GM10266 (cell line): Measurements from ENCODE around the gene DRGX.

Experiments used
- DNase-seq: peaks from one replicate; pipeline ENCODE4 v3.0.0; 2012; ENCODE audit errors: extremely low spot score
- TF ChIP-seq, protein P1 (sequence below): IDR thresholded peaks from 2 replicates; pipeline ENCODE4 v1.5.1; 2012; ENCODE audit warnings: mild to moderate bottlenecking, low read depth; ENCODE audit not compliant: control insufficient read depth, insufficient read depth; ENCODE audit errors: missing control alignments

Gene DRGX

DNA sequence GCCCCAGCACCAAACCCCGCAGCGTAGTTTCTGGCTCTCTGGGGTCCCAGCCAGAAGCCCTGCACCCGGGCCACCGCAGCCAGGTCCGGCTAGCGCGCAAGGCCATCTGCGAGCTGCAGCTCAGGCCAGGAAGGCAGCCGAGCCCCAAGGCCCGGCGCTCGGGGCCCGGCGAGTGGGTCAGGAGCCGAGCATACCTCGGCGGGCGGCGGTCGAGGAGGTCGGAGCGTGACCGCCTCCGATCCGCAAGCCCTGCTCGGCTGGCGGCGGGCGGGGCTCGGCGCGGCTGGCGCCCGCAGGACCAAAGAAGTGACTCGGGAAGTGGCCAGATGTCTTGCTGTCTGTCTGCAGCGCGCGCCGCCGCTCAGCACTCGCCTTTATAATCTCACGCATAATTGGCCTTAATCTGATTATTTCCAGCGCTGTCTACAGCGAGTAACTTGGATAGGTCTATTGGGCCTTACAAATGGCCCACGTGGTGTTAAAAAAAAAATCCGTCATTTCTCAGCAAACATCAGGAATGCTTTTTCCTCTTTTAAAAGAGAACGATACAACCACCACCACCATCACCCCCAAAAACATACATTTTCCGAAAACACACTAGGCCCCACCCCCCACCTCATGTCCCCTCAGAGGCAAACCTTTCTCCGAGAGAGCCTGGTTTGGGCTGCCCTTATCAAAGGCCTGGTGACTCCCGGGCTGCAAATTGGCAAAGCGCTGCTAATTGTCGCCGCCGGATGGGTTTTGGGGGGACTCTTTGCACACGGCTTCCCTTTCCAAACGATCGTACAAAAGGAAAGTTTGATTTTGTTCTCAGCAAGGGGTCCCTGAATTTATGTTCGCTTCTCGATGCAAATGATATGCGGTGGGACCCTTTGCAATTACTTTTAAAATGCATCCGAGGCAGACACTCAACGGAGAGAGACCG, at the start of gene DRGX:
Gene DRGX, minus strand, starts transcription at position 349 of the 925 bp plus-strand sequence. CDS start 649 bp downstream, outside the sequence.
- DNase-seq, result no peak

DNA sequence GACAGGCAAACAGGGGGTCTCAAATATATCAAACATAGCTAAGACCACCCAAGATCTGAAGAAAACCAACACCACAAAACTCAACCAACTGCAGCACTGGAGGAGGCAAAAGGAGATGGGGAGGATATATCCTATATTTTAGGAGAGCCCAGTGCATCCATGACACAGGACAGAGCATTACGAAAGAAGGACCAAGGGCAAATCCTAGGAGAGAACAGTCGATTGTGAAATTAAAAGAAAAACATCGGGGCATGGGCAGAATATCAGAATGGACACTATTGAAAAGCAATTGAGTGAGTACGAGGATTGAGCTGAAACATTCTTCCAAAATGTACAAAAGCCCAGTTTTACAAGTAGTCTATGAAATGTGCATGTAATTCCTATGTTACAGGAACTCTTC, 48.5 kb upstream of the DRGX start:
- TF ChIP-seq, protein P1, sequence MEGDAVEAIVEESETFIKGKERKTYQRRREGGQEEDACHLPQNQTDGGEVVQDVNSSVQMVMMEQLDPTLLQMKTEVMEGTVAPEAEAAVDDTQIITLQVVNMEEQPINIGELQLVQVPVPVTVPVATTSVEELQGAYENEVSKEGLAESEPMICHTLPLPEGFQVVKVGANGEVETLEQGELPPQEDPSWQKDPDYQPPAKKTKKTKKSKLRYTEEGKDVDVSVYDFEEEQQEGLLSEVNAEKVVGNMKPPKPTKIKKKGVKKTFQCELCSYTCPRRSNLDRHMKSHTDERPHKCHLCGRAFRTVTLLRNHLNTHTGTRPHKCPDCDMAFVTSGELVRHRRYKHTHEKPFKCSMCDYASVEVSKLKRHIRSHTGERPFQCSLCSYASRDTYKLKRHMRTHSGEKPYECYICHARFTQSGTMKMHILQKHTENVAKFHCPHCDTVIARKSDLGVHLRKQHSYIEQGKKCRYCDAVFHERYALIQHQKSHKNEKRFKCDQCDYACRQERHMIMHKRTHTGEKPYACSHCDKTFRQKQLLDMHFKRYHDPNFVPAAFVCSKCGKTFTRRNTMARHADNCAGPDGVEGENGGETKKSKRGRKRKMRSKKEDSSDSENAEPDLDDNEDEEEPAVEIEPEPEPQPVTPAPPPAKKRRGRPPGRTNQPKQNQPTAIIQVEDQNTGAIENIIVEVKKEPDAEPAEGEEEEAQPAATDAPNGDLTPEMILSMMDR, result no peak
- DNase-seq, result no peak

More for the DNA sequence above, at the start of gene DRGX:
- TF ChIP-seq, protein P1, result no peak

DNA sequence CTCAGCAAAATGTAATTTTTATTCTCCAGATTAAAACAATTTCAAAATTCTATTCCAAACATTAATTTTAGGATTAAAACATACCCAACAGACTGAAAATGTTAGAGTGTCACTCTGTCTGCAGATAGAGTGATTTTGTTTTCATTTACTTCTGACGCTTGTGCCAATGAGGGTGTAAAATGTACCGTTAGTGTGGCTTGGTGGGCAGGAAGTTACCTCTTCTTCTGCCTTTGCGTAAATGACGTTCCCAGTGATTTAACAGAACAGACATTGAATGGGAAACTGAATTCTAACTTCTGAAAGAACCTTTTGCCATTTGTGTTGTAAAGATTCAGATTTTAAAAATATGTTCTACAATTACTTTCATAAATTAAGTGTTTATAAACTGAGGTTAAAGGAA, 47.0 kb upstream of the DRGX start:
- no peak for DNase-seq
- TF ChIP-seq, protein P1, result no peak

DNA sequence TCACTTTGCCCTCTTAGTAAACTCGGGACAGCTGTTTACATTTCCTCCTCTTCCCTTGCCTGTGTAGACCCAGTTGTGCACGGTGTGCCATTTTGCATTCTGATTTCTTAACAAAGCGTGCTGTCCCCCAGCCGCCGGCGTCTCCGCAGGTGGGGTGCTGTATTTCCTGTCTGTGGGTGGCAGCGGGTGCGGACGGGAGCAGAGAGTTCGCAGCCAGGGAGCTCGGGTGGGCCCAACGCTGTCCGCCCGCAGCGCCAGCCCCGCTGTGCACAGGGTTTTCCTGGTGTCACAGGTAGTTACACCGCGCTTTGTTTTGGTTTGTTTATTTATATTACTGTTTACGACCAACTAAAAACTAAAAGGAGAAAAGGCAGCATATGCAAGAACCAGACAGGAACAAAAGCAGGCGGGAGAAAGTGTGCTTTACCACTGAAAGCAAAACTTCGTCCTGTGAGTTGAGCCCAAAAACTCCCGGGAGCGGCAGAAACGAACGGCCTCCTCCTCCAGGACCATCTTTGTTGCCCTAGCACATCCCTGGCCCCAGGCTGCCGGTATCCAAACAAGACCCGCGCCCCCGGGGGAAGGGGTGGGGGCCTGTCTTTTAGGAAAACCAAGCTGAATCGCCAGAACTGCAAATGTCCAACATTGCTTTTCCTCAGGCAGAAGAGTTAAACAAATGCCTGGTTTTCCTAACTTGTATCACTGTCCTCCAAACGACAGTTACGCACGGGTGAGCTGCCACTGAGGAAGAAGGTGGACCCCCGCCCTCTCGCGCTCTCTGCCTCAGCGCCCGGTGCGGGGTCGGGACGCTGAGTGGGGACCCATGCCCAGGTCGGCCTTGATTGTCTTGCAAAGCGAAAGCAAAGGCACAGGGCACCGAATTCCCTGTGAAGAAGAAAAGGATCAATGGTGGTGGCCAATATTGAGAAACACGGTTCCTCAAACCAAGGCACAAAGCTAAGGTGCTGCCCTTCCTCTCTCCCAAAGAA, 45.9 kb upstream of the DRGX start:
- TF ChIP-seq, protein P1, result no peak
- no peak for DNase-seq

DNA sequence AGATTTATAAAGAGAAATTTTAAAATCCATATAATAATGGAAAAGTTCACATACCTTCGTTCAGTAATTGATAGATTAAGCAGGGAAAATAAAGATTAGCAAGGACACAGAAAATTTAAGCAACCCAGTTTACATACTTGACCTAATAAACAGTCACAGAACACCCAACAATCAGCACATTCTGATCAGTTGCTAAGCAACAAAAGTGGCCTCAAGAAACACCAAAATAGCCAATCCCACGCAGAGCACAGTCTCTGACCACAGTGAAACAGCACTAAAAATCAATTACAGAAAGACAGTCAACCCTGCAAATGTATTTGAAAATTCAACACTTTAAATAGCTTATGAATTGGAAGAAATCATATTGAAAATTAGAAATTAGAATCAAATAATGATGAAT, 39.3 kb upstream of the DRGX start:
- DNase-seq, result no peak
- TF ChIP-seq, protein P1, result no peak

DNA sequence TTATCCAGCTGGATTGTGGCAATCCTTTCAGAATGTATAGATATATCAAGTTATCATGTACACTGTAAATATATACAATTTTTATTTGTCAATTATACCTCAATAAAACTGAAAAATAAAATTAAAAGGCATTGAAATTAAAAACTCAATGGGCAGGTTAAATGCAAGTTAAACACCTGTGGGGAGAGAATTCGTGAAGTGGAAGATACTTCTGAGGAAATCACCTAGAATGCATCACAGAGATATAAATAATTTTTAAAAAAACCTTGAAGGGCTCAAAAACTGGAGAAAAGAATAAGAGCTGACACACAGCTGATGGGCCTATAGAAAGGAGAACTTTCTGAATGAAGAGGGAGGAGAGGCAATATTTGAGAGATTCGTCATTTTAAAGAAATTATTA, 37.2 kb upstream of the DRGX start:
- TF ChIP-seq, protein P1, result no peak
- DNase-seq, result no peak
